ENCODE results near the gene DLGAP1.

Gene DLGAP1

DNA sequence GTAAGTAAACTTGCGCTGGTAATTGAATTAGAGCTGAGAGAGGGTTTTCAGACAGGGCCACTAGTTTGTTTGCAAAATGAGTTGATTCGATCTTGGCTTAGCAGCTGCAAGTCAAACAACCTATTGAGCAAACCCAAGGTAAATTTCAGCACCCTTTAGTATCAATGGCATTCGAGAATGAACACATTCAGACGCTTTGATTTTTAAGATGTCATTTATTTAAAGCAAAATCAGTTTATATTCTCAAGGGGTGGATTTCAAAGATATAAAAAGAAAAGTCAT, 960.9 kb downstream of the DLGAP1 start:
- no peak overlapping the region for H3K27ac ChIP-seq
- H3K36me3 ChIP-seq = no peaks in the 10 kb centered on the region
- TF ChIP-seq CTCF (IDR thresholded peaks at IDR 0.05; ENCODE audit: low read depth, low read length) = no peak
- no peaks in the 10 kb centered on the region for H3K27me3 ChIP-seq (ENCODE audit: insufficient read depth, low read depth, severe bottlenecking)
- no peak for DNase-seq
- H3K4me3 ChIP-seq (ENCODE audit: low read depth, low read length) = no peak overlapping the region
- no peaks in the 10 kb centered on the region for H3K9me3 ChIP-seq (ENCODE audit: severe bottlenecking)

GRCh38 chr18:3493501-3494244, 961.4 kb downstream of the DLGAP1 start:
- H3K4me3 ChIP-seq (ENCODE audit: low read depth, low read length) = no peak overlapping the region
- no peak overlapping the region for H3K27ac ChIP-seq
- H3K36me3 ChIP-seq = no peaks in the 10 kb centered on the region
- no peak for DNase-seq
- H3K27me3 ChIP-seq (ENCODE audit: insufficient read depth, low read depth, severe bottlenecking) = no peaks in the 10 kb centered on the region
- no peak for TF ChIP-seq CTCF (IDR thresholded peaks at IDR 0.05; ENCODE audit: low read depth, low read length)
- no peaks in the 10 kb centered on the region for H3K9me3 ChIP-seq (ENCODE audit: severe bottlenecking)

GRCh38 chr18:3492721-3493120, 962.4 kb downstream of the DLGAP1 start:
- DNase-seq = no peak
- Histone ChIP-seq H3K36me3 (no peaks in the 10 kb centered on the region), H3K27ac (no peak overlapping the region), H3K27me3 (ENCODE audit: insufficient read depth, low read depth, severe bottlenecking) (no peaks in the 10 kb centered on the region), H3K9me3 (ENCODE audit: severe bottlenecking) (no peaks in the 10 kb centered on the region), H3K4me3 (ENCODE audit: low read depth, low read length) (no peak overlapping the region)
- no peak for TF ChIP-seq CTCF (IDR thresholded peaks at IDR 0.05; ENCODE audit: low read depth, low read length)

DNA sequence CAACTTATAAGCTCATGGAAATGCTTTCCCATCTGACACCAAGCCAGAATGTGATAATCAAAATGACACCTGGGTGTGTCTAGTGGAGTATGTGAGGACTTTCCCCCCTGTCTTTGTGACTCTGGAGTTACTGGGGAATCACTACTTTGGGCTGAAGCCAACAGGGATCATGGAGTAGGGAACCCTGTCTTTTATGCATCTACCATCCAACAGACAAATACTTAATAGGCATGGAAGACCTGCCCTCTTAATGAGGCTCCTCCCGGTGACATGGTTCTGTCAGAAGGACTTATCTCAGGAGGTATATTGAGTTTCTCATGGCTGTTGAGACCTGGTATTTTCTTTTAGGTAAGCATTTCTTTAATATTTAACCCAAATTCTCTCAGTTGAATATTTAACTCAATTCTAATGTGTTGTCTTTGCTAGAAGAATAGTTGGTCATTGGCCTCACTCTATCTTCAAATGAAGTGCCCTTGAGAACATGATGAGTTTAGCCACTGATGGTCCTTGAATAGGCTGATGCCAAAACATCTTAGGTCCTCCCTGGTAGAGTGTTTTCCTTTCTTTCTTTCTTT, 963.0 kb downstream of the DLGAP1 start:
- Histone ChIP-seq H3K9me3 (ENCODE audit: severe bottlenecking) (no peaks in the 10 kb centered on the region), H3K27me3 (ENCODE audit: insufficient read depth, low read depth, severe bottlenecking) (no peaks in the 10 kb centered on the region), H3K27ac (no peak overlapping the region), H3K36me3 (no peaks in the 10 kb centered on the region), H3K4me3 (ENCODE audit: low read depth, low read length) (no peak overlapping the region)
- DNase-seq = no peak
- TF ChIP-seq CTCF (IDR thresholded peaks at IDR 0.05; ENCODE audit: low read depth, low read length) = no peak

- Histone ChIP-seq H3K4me3 (ENCODE audit: low read depth, low read length) (no peak overlapping the region), H3K9me3 (ENCODE audit: severe bottlenecking) (no peaks in the 10 kb centered on the region), H3K27ac (no peak overlapping the region), H3K27me3 (ENCODE audit: insufficient read depth, low read depth, severe bottlenecking) (no peaks in the 10 kb centered on the region), H3K36me3 (no peaks in the 10 kb centered on the region)
- no peak for TF ChIP-seq CTCF (IDR thresholded peaks at IDR 0.05; ENCODE audit: low read depth, low read length)
- no peak for DNase-seq
Measured at GRCh38 chr18:3489462-3489861, 965.6 kb downstream of the DLGAP1 start.

GRCh38 chr18:3486512-3486911, 968.6 kb downstream of the DLGAP1 start:
- no peak overlapping the region for H3K27ac ChIP-seq
- DNase-seq = no peak
- no peak overlapping the region for H3K4me3 ChIP-seq (ENCODE audit: low read depth, low read length)
- no peaks in the 10 kb centered on the region for H3K36me3 ChIP-seq
- no peaks in the 10 kb centered on the region for H3K9me3 ChIP-seq (ENCODE audit: severe bottlenecking)
- no peak for TF ChIP-seq CTCF (IDR thresholded peaks at IDR 0.05; ENCODE audit: low read depth, low read length)
- H3K27me3 ChIP-seq (ENCODE audit: insufficient read depth, low read depth, severe bottlenecking) = no peaks in the 10 kb centered on the region

Data from WERI-Rb-1 (cell line).